Muscle of leg (tissue), 11 donors: ENCODE measurements around the gene COL23A1. TPM values are rescaled to one million over a fixed set of nuclear protein-coding genes. Genes with fewer than 3 reads are reported as not detected.

Experiments
- DNase-seq: peaks from one replicate; pipeline ENCODE4 v3.0.0; 2013
- H3K27ac ChIP-seq: one replicate; pipeline ENCODE4 v1.5.1; 2013; ENCODE audit warnings: mild to moderate bottlenecking, low read length, control low read depth
- H3K27me3 ChIP-seq: one replicate; pipeline ENCODE4 v1.6.1; 2013; ENCODE audit warnings: low read length; ENCODE audit not compliant: control insufficient read depth, insufficient read depth
- H3K36me3 ChIP-seq: one replicate; pipeline ENCODE4 v1.6.1; 2013; ENCODE audit warnings: low read length; ENCODE audit not compliant: control insufficient read depth, insufficient read depth
- H3K4me1 ChIP-seq: one replicate; pipeline ENCODE4 v1.6.1; 2013; ENCODE audit warnings: low read length; ENCODE audit not compliant: control insufficient read depth, insufficient read depth
- H3K4me3 ChIP-seq: one replicate; pipeline ENCODE4 v1.5.1; 2013; ENCODE audit warnings: low read length, control low read depth
- H3K9me3 ChIP-seq: replicated peaks from 2 replicates; pipeline ENCODE4 v1.6.1; 2013; ENCODE audit warnings: low read depth, low read length; ENCODE audit not compliant: control insufficient read depth
- WGBS: methylation state at CpG from one replicate; pipeline ENCODE4 v1.1.5; 2013; ENCODE audit warnings: missing lambda C conversion rate; ENCODE audit not compliant: insufficient coverage; 5-methylcytosine and 5-hydroxymethylcytosine counted together
- polyA plus RNA-seq, 8 donors: library from polyadenylated mRNA; unstranded; fragments of 120-200 nt; gene quantifications; one replicate each; pipeline versions ENCODE4 v1.2.1 to v1.2.3, GENCODE V29; 2013; ENCODE audit warnings: inconsistent platforms in 1 of 8, low replicate concordance in 1 of 8; ENCODE audit not compliant: insufficient read length in 8 of 8, insufficient read depth in 1 of 8
- total RNA-seq: library from RNA; stranded (reverse); fragments of 120-200 nt; gene quantifications from one replicate; pipeline ENCODE4 v1.2.4, GENCODE V29; 2013

The COL23A1 gene
- total and polyA plus RNA-seq, 9 donors: 1.3 to 5.1 (median 3.0) TPM

DNA sequence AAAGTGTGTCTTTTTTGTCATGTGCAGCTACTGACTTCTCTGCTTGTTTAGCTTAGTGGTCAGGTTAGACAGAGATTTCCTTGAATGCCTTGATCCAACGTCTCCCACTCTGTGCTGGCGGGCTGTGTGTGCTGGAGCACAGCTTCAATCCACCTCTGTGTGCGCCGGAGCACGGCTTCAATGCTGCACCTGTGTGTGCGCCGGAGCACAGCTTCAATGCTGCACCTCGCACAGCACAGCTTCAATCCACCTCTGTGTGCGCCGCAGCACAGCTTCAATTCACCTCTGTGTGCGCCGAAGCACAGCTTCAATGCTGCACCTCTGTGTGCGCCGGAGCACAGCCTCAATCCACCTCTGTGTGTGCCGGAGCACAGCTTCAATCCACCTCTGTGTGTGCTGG, 288.6 kb downstream of the COL23A1 start:
- Histone ChIP-seq H3K36me3 (no peaks in the 10 kb centered on the region), H3K9me3 (no peaks in the 10 kb centered on the region), H3K4me3 (no peak overlapping the region), H3K27me3 (peaks cover 7% of the 10 kb centered on the region), H3K4me1 (peaks cover 3% of the 10 kb centered on the region), H3K27ac (no peak overlapping the region)
- 91% methylated on average over 15 of the region's 15 CpGs for WGBS
- no peak for DNase-seq

DNA sequence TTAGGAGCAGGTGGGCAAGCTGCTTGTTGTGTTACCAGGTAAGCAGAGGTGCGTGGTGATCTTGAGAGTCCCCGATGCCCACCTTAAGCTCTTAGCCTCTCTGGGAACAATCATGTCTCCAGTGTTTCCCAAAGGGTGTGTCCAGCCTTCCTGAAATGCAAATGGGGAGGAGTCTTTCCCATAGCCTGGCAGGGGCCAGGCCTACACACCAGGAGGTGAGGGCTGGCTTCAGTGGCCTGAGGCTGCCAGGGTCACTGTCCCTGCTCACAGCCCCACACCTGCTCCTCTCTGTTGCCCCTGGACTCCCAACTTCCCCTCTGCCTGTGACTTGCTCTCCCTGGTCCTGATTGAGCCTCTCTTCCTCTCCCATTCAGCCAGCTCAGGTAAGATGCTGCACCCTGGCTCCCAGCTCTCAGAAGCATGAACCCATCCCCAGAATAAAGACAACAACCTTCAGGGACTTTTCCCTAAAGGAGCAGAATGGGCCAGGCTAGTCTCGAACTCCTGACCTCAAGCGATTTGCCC, 291.8 kb downstream of the COL23A1 start:
- WGBS: 100% methylated on average over 2 of the region's 4 CpGs
- no peaks in the 10 kb centered on the region for H3K36me3 ChIP-seq
- H3K27me3 ChIP-seq: peaks cover 6% of the 10 kb centered on the region
- no peaks in the 10 kb centered on the region for H3K9me3 ChIP-seq
- no peak overlapping the region for H3K4me3 ChIP-seq
- H3K27ac ChIP-seq: no peak overlapping the region
- no peaks in the 10 kb centered on the region for H3K4me1 ChIP-seq
- no peak for DNase-seq

DNA sequence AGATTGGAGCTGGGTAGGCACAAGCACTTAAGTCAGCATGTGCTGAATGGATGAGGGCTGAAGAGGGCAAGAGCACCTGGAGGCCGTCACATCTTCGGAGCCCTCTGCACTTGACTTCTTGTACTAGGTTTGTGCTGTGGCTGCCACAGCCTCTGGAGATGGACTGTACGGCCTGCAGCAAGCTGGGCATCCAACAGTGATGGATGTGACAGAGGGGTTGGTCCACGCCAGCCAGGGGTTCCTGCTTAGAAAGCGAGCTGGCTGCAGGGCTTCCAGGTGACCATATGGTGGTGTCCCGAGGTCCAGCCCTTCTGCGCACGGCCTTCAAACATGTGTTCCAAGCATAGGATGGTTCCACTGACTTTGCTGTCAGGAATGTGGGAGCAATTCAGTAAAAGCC, 292.4 kb downstream of the COL23A1 start:
- DNase-seq: no peak
- 69% methylated on average over 8 of the region's 8 CpGs for WGBS
- H3K36me3 ChIP-seq: no peaks in the 10 kb centered on the region
- H3K27ac ChIP-seq: no peak overlapping the region
- H3K4me3 ChIP-seq: no peak overlapping the region
- no peaks in the 10 kb centered on the region for H3K4me1 ChIP-seq
- peaks cover 9% of the 10 kb centered on the region for H3K27me3 ChIP-seq
- H3K9me3 ChIP-seq: no peaks in the 10 kb centered on the region

DNA sequence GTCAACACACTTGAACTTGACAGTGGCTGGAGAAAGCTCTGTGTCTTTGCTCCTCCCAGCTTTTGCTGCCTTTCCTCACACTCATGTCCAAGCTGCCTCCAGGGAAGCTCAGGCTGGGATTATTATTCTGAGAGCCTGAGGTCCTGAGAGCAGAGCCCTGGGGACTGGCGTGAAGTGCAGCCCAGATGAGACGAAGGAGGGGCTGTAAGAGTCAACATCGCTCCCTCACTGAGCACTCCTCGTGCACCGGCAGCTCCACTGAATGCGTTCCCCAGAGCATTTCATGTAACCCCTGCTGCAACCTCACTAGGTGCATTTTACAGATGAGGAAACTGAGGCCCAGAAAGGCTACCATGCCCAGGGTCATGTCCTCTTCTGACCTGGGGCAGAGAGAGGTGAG, 294.1 kb downstream of the COL23A1 start:
- 68% methylated on average over 6 of the region's 6 CpGs for WGBS

DNA sequence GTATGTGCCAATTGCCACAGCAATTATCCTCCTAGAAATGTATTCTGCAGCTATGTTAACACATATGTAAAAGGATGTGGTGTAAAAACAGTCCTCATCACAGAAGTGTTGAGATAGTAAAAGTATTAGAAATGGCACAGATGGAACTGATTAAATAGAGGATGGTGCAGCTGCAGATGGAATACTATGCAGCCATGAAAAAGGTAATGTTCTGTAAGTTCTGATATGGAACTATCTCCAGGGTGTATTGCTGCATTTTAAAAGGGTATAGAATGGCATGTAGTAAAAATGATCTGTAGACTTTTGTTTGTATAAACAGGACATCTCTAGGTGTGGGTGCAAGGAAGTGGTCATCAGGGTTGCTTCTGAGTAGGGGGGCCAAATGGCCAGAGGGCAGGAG, 294.6 kb downstream of the COL23A1 start:
- Histone ChIP-seq H3K4me3 (no peak overlapping the region), H3K27me3 (peaks cover 25% of the 10 kb centered on the region), H3K9me3 (no peaks in the 10 kb centered on the region), H3K27ac (no peak overlapping the region), H3K4me1 (no peaks in the 10 kb centered on the region), H3K36me3 (no peaks in the 10 kb centered on the region)
- DNase-seq: no peak

More for the DNA sequence above, 294.1 kb downstream of the COL23A1 start:
- Histone ChIP-seq H3K27me3 (peaks cover 20% of the 10 kb centered on the region), H3K27ac (no peak overlapping the region), H3K36me3 (no peaks in the 10 kb centered on the region), H3K4me3 (no peak overlapping the region), H3K4me1 (no peaks in the 10 kb centered on the region), H3K9me3 (no peaks in the 10 kb centered on the region)
- DNase-seq: peak; percentile 50

DNA sequence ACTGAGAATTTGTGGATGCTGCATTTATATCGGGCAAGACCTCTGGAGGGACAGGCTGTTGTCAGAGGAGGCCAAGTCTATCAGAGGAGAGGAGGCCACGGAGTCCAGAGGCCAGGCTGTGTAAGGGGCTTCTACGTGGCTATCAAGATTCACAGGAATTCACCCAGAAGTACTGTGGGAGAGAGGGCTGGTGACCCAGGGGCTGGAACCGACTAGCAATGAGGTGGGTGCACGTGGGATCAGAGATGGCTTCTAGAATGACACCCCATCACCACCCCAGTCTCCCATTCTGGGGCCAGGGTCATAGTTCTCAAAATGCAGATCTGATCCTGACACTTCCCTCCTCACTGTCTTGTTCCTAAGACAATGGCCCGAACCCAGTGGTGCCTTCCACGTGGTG, 296.4 kb downstream of the COL23A1 start:
- Histone ChIP-seq H3K9me3 (no peaks in the 10 kb centered on the region), H3K27me3 (peaks cover 42% of the 10 kb centered on the region)
- DNase-seq: no peak

DNA sequence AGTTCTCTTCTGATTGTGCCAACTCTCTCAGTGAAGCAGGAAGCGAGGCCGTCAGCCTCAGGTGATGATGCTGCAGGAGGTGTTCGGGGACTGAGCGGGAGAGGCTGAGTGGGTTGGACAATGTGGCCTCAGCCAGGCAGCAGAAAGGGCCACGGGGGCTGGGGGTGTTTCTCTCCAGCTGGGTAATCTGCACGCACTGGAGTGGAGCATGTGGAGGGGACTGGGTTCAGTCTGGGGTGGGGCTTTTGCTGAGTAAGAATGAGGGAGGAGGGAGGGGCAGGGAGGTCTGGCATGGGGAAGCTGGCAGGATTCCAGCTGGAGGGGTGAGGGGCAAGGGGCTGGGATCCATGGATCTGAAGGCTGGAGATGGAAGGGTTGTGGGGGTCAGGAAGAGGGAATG, 296.8 kb downstream of the COL23A1 start:
- no peaks in the 10 kb centered on the region for H3K36me3 ChIP-seq
- H3K27me3 ChIP-seq: peaks cover 44% of the 10 kb centered on the region
- no peak overlapping the region for H3K27ac ChIP-seq
- WGBS: 41% methylated on average over 6 of the region's 6 CpGs
- peaks cover 13% of the 10 kb centered on the region for H3K4me1 ChIP-seq
- H3K4me3 ChIP-seq: no peak overlapping the region
- H3K9me3 ChIP-seq: no peaks in the 10 kb centered on the region
- no peak for DNase-seq

More for the DNA sequence above, 296.4 kb downstream of the COL23A1 start:
- no peaks in the 10 kb centered on the region for H3K36me3 ChIP-seq
- no peak overlapping the region for H3K4me3 ChIP-seq
- H3K4me1 ChIP-seq: peaks cover 9% of the 10 kb centered on the region
- 81% methylated on average over 3 of the region's 7 CpGs for WGBS
- no peak overlapping the region for H3K27ac ChIP-seq

DNA sequence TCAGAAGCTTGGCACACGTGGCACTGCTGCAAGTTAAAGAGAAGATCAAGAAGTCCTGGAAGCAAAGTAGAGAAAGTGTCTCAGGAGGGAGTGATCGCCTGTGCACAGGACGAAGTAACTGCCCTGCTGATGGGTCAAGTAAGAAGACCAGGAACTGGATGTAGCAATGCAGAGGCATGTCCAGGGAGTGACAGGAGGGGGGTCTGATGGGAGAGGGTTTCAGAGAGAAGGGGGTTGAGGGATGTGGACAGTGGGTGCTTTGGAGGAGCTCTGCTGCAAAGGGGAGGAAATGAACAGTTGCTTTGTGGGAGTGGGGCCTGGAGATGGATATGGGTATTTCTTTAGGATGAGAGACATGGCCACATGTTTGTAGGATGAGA, 297.4 kb downstream of the COL23A1 start:
- Histone ChIP-seq H3K27ac (no peak overlapping the region), H3K36me3 (no peaks in the 10 kb centered on the region), H3K4me3 (no peak overlapping the region), H3K4me1 (peaks cover 15% of the 10 kb centered on the region), H3K27me3 (peaks cover 49% of the 10 kb centered on the region), H3K9me3 (no peaks in the 10 kb centered on the region)
- 78% methylated on average over 3 of the region's 3 CpGs for WGBS
- DNase-seq: no peak

DNA sequence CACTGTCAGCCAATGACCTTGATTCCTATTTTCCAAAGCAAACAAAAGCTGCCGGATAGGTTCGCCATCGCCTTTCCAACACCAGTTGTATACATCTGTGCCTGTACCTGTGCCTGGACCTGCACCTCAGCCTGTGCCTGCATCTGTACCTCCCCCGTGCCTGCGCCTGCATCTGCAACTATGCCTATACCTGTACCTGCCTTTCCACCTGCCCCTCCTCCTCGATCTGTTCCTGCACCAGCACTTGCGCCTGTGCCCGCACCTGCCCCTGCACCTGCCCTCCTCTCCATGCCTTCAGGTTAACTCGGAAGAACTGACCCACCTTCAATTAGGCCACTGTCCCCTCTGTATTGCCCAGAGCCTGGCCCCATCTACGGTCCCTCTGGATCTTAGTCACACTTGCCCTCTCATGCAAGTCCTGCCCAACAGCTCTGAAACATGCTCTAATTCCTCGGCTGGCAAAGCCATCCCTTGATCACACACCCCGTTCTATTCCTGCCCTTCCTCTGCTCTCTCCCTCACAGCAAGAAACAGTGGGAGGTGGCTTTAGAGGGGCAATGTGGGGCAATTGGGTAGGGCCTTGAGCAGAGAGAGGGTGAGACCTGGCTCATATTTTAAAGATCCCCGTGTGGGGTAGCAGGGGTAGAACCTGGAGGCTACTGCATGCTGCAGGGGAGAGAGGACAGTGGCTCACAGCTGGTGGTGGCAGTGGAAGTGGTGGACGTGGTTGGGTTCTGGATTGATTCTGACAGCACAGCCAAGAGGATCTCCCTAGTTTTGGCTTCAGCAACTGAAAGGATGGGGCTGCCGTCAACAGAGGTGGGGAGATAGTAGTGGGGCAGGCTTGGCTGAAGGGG, 298.0 kb downstream of the COL23A1 start:
- Histone ChIP-seq H3K27ac (no peak overlapping the region), H3K4me1 (peaks cover 15% of the 10 kb centered on the region), H3K27me3 (peaks cover 55% of the 10 kb centered on the region), H3K9me3 (no peaks in the 10 kb centered on the region), H3K4me3 (no peak overlapping the region), H3K36me3 (no peaks in the 10 kb centered on the region)
- WGBS: 85% methylated on average over 13 of the region's 15 CpGs
- no peak for DNase-seq

DNA sequence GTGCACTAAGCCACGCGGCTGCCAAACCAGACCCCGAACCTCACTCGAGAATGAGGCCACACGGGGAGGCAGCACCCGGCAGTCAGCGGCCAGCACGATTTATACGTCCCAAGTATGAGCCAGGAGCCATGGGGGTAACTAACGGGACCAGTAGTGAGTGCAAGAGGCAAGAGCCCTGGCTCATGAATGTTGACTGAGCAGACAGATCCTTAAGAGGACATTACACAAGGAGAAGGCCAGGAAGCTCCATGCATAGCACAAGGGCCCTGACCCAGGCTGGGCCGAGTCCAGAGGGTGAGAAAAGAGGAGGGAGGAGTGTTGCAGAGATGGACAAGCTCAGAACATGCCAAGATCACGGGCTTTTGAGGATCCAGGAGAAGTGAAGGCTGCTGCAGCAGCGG, 299.0 kb downstream of the COL23A1 start:
- Histone ChIP-seq H3K4me3 (no peak overlapping the region), H3K36me3 (no peaks in the 10 kb centered on the region), H3K9me3 (no peaks in the 10 kb centered on the region), H3K27ac (no peak overlapping the region), H3K27me3 (peaks cover 60% of the 10 kb centered on the region), H3K4me1 (peaks cover 15% of the 10 kb centered on the region)
- WGBS: 76% methylated on average over 11 of the region's 13 CpGs
- DNase-seq: no peak
